HK-2 (cell line): ENCODE results near the gene KRT83.

Experiments used
- DNase-seq: peaks from one replicate; pipeline ENCODE4 v3.0.0-alpha.2; 2018; ENCODE audit not compliant: unreplicated experiment

Gene KRT83

DNA sequence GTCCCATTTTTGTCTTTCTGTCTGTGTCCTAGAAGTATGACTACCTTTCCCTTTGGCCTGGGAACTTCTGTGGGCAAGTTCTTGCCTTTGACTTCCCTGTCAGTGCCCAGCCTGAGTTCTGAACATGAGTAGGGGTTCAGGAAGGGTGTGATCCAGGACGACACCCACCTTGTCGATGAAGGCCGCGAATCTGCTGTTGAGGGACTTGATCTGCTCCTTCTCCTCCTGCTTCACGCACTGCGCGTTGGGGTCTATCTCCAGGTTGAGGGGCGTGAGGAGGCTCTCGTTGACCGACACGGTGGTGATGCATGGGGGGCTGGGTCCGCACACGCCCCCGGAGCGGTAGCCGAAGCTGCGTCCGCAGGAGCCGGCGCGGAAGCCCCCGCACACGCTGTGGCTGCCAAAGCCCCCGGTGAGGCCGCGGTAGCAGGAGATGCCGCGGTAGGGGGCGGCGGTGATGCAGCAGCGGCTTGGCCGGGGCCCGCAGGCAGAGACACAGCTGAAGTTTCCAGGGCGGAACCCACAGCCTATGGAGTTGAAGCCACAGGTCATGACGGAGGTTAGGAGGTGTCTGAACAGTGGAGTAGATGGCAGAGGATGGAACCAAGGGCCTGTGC, at the start of gene KRT83:
Gene KRT83, minus strand, starts transcription at position 615 of the 617 bp plus-strand sequence. Its CDS starts 63 bp downstream, at position 552.
- DNase-seq, result no peak

DNA sequence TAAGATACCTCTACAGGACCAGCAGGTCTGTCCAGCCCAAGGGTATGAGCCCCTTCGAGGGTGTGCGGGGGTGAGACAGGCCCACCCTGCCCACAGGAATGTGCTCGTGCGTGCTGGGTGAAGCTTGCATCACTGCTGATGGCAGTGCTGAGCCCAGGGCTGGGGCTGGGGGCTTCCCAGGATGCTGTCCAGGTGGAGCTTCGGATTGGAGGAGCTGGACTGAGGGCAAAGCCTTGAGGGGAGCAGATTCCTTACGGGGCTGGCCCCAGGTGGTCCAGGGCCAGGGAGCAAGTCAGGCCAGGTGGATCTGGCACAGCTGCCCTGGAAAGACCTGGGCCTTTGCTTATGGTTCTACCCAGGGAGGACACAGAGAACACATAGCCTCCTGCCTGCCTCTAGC, 48.6 kb upstream of the KRT83 start:
- DNase-seq, result no peak

DNA sequence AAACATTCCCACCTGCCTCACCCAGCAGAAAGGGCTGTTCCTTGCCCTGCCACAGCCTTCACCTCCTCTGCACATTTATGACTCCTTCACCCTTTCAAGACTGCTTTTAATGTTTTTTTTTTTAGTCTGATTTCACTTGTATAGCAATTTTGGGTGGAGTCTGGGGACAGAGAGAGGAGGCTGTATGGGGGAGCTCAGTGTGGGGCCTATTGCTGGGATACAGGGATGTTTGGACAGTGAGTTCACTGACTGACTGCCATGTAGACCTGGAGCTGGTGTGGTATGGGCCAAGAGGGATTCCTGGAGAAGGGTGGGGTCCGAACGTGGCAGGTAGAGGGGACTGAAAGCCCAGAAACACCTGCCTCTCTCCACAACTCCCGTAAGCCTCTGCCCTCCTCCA, 48.0 kb upstream of the KRT83 start:
- no peak for DNase-seq

DNA sequence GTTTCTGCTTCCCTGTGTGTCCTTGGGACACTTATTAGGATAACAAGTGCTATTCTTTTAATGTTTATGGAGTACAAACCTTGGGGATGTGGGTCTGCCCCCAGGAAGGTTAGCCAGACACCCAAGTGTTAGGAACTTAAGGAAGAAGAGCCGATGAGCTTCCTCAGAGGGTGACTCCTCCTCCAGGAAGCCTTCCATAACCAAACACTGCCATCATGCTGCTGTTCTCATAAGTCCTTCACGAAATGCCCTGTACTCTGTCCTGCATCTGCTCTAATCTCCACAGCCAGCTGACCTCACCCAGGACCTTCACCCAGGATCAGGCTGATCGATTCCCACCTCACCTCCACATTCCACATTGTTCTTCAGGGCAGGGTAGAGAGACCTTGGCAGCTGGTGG, 47.3 kb upstream of the KRT83 start:
- DNase-seq, result no peak

DNA sequence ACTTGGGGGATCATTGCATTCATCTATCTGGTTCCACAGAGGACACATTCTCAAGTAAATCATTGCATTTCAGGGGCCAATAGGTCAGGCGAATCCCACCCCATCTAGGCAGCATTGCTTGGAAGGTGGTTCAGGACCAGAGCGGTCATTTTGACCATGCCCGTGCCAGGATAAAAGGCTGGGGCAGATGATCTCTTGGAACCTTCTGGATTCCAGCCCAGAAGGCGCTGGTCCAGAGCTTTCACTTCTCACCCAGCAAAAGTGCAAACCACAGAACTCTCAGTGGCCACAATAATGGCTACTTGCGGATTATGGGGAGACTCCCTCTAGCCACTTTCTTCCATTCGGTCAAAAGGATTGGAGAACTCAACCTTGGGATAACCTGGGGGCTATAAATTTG, 46.7 kb upstream of the KRT83 start:
- no peak for DNase-seq

DNA sequence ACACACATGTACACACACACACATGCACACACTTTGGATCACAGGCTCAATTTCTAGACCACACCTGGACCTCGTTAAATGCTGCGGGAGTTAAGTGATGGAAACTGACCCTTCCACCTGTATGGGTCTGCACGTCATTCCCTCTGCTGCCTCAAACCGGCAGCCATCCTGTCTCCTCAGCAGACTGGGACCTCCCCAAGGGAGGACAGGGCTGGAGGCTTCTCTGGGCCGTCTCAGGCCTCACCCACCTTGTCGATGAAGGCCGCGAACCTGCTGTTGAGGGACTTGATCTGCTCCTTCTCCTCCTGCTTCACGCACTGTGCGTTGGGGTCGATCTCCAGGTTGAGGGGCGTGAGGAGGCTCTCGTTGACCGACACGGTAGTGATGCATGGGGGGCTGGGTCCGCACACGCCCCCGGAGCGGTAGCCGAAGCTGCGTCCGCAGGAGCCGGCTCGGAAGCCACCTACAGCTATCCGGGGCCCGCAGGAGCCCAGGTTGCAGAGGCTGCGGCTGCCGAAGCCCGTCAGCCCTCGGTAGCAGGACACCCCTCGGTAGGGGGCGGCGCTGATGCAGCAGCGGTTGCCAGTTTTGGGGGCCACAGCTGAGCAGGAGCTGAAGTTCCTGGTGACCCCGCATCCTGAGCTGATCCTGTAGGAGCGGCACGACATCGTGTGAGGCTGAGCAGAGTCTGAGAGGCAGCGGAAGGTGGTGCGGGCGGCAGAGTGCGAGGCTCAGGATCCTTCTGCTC, 45.7 kb upstream of the KRT83 start, which contains the start of gene KRT85:
Gene KRT85, minus strand, starts transcription at position 744 of the 748 bp plus-strand sequence. Its CDS starts 76 bp downstream, at position 668.
- no peak for DNase-seq

DNA sequence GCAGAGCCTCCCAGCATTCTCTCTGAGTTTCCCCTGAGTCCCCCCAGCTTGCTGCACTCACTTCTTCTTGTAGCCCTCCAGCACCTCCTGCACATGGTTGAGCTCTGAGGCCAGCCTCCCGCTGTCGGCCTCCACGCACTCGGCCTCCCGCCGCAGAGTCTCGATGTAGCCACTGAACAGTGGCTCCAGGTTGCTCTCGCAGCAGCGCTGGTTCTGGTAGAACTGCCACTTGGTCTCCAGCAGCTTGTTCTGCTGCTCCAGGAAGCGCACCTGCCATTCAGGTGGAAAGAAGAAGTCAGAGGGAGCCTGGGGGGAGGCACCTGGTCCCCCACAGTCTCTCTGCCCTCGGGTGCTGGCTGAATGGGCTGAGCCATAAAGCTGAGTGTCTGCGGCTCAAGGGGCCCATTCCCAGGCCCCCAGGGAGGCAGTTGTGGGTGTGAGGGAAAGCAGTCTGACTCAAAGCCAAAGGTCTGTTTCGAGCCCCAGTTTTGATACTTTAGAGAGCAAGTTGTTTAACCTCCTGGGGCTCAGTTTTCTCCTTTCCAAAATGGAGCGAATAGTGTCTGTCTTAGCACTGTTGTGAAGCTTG, 43.8 kb upstream of the KRT83 start:
- DNase-seq, result no peak

DNA sequence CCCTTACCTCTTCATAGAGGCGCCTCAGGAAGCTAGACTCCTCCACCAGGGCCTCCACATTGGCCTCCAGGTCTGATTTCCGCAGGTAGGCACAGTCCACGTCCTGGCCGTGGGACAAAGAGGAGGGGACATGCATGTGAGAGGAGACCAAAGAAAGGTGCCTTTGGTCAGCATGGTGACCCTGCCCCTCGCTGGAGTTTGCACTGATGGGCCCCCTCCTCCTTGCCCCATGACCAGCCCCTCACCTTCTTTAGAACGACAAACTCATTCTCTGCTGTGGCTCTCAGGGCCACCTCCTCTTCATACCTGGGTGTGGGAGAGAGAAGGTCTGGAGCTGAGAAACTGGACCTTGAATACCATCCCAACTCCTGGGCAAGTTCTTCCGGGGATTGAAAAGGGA, 42.9 kb upstream of the KRT83 start:
- no peak for DNase-seq

DNA sequence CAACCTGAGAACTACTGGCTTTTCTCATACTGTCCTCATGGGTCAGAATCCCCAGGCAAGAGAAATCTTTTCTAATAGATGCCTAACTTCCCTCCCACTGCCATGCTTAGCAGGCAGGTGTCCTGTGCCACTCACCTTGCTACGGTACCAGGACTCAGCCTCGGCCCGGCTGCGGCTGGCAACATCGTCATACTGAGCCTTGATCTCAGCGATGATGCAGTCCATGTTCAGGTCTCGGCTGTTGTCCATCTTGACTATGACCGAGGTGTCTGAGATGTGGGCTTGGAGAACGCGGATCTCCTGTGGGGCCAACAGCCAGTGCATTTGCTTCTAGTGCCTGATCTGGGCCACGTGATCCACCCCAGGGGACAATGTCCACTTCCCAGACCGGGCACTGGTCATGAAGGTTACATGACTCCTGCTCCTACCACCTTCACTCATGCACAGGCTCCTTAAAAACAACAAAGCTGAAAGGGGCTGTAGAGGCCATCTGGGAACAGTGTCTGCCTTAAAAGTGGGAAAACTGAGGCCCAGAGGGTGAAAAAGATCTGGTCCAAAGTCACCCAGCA, 42.0 kb upstream of the KRT83 start:
- no peak for DNase-seq

DNA sequence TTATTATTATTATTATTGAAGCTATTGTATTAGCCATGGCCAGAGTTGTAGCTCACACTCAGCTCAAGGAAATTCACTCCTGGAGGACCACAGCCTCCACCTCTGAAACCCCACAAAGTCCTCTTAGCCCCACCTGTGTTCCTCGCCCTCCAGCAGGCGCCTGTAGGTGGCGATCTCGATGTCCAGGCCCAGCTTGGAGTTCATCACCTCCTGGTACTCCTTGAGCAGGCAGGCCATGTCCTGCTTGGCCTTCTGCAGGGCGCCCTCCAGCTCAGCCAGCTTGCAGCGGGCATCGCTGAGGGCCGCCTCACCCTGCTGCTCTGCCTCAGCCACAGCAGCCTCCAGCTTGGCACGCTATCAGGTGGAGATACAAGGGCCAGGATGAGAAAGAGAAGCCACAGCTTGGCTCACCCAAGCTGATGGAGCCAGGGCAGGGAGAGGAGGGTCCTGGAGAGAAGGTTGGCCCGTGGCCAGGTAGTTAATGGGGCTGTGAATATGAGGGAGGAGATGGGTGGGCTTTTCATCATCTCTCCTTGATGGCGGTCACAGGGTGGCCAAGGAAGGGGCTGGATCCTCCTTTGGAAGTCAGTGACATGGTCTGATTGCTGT, 41.0 kb upstream of the KRT83 start:
- DNase-seq, result no peak

DNA sequence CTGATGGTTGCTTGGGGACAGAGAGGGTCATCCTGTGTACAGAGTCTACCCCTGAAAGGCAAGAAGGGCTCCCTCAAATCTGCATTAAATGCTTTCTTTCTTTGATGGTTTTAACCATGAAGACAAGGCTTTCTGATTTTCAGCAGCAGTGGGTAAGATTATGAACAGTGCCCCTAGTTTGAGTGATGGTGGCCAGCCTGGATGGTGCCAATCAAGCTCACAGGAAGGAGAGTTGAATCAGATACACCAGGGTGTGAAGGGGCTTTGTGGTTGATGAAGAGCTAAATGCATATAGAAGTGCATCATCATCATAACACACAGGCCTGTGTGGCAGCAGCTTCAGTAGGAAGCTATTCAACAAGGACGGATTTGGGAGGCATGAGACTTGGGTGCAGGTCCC, 40.4 kb upstream of the KRT83 start:
- no peak for DNase-seq

DNA sequence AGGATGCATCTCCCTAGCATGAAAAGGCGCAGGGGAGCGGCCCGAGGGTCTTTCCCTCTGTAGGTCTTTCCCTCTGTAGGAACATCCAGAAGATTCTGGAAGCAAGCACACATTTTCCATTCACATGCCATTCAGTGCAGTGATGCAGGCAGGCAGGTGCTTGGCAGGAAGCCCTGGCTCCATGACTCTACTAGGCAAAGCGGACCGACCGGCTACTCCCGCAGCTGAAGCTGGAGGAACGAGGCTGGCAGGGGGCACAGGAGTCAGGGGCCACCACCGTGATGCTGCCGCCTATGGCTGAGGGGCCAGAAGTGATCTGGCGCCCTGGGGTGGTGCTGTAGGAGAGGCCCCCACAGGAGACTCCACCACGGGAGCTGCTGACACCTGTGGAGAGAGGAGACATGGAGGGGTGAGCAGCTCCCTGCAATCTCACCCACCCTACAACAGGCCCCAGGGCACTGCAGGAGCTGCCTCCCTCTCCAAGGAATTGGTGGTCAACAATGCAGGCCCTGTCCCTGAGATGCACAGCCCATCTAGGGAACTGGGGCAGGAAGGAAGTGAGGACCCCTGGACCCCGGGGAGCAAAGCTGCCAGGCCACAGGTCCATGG, 39.6 kb upstream of the KRT83 start:
- DNase-seq, result no peak

DNA sequence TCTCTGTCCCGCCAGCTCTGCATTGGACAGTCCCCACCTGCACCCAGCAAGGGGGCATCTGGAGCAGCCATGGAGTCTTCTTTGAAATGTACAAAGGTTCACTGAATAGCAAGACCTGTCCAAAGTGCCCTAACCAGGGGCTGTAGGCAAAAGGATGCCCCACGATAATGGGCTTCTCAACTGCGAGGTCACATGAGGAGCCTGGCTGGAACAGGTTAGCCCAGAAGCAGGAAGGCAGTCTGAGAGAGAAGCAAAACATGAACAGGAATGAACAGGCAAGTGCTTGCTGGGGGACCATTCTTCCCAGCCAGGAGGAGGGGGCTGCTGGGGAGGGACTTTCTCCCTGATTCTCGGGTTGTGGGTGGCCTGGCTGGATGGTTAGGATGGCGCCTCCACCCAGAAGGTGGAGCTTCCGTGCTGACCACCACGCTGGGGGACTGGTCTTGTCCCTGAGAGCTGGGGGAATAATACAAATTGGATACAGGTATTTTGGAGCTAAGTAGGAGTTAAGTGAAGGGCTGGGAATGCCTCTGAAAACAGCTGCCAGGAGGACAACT, 39.0 kb upstream of the KRT83 start:
- no peak for DNase-seq

DNA sequence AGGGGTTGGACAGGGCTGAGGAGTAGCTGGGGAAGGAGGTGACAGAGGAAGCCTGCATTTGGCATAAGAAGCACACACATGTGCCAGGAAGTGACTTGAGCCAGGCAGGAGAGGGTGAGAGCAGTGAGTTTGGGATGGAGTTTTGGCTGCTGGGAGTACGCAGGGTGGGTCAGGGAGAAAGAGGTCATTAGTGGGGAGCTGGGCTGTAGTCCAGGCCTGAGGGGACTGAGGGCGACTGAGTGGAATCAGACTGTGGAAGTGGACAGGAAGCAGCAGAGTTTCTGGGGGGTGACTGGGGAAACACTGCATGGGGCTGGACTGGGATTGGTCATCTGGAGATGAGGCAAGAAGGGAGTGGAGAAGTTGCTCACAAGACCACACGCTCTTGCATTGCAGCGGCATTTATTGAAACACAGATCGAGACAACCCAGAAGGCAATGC, 38.4 kb upstream of the KRT83 start:
- no peak for DNase-seq

DNA sequence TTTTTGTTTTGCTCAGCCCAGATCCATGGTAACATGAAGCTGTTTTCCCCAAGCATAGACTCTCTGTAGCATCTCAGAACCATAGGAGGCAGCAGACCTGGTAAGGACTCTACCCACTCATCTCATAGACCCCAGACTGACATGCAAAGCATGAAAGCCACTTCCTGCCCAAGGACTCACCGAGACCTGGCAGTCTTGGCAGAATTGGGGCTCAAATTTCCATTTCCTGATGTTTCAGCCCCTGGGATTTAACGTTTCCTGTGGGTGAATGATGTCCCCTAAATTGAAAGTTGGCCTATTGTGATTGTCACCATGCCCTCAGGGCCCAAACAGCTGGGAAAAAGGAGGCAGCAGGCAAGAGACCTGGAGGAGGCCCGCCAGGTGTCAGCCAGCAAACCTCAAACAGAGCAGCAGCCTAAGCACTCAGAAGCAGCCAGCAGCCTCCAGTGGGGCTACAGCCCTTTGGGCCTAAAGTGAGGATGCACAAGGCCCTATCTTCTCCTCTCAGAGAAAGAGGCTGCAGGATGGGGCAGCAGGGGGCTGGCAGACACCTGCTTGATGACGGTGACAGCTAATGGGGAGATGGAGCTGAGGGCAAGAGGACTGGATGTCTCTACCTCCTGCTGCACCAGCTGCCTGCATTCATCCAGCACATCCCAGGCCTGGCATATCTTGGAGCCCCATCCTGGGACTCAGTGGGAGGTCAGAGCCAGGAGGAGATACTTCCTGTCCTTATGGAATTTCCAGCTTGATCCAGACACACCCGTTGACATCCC, 37.6 kb upstream of the KRT83 start:
- no peak for DNase-seq

DNA sequence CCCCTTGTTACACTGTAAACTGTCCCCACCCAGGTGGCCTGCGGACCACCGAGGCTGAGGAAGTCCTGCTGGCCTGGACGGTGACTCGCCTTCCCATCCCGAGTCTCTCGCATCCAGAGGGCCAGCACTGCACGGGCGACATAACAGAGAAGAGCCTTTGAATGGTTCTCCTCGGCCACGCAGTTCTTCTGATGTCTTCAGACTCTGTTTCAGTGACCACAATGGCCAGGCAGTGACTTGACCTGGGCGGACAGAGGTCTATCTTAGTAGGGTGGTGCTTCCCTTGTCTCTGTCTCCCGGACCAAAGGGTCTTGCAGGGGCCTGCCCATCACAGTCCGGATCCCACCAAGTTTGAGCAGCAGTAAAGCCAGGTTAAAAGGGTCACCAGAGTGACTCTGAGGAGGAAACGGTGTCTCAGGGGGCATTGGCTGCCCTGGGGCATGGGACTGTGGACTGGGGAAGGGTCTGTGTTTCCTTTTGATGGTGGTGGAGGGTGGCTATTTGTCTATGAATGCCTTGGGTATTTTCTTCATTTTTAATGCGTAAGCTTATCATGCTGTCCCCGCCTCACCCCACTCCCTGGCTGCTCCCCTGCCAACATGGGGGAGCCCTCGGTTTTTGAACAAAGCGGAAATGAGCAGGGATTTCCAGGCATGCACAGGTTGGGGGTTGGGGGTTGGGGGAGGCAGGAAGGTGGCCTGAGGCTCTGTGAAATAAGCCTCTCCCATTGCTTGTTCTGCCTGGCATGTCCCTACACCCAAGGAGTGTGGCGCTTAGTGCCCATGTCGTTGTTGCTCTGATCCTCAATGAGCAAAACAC, 35.8 kb upstream of the KRT83 start:
- no peak for DNase-seq

DNA sequence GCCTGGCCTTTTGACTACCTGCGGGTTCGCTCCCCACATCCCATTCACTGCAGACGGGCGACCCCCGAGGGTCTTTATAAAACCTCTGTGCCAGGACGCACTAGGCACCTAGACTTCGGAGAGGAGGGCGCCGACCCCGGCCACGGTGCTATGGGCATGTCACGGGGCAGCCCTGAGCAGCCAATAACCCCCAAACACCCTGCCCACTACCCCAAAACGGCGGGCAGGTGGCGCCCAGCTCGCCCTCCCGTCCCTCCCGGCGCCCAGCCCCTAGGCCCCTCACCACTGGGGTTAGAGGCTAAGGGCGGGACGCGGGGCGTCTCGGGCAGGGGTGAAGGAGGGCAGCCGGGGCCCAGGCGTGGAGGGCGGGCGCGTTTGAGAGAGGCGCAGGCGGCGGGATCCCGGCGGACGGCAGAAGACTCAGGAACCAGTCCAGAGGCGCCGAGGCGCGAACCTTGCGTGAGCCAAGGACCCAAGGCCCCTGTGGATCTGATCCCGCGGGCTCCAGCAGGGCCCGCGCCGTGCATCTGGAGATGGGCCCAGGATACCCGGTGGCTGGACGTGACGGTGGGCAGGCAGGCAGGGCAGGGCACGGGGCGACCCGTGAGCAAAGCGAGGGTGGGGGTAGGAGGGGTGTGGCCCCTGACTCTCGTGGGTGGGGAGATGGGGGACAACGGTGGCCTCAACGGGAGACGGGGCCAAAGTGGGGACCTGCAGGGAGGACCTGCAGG, 35.0 kb upstream of the KRT83 start:
- no peak for DNase-seq

DNA sequence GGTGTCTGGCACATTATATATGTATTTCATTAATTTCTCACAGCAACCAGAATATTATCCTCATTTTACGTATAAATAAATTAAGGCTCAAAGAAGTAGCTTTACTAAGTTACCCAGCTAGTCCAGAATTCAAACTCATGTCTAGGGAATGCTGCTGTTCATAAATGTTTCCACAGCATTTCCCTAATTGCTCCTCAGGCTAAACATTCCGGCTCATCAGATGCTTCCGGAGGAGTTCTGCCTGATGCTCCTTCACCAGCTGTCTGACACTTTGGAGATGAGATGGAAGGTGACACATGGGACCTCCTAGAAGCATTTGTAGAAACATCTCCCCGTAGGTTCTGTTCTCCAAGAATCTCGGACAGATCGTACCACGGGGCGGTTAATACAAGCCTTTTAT, 34.0 kb upstream of the KRT83 start:
- no peak for DNase-seq

DNA sequence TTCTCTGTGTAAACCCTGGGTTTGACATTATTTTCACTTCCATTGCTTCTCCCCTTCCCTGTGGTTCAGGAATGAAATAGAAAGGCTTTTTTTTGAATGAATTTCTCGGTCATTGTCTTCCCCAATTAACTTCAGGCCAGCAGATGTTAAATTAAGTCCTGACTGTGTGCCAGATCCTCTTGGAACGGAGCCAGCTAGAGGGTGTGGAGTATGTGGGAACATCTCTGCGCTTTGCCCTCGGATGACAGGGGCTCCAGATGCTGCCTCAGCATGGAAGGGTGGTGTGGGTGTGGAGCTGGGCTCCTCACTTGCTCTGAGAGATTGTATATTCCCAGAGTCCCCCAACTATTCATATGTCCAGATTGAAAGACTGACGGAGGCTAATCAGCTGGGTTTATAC, 33.0 kb upstream of the KRT83 start:
- no peak for DNase-seq
